Measurements from ENCODE around the gene KCNA10.
A peak's percentile ranks its signal among the peaks of the same experiment; 100 is the strongest.

DNA sequence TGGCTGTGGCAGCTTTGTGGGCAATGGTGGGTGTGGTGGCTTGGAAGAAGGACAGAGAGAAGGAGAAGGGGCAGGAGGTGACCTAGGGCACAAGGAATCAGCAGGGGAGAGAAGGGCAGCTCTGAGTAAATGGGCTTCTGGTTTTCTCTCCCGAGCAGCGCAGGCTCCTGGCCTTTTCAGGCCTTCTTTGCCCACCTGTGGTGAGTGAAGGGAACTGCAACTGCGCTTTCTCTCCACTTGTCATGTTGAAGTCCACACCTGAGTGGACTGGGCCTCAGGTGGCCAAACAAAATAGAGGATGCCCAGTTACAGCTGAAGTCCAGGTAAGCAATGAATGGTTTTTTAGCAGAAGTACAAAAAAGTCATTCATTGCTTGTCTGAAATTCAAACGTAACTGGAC, 29.4 kb upstream of the KCNA10 start:
- TF ChIP-seq POLR2AphosphoS5 (IDR thresholded peaks at IDR 0.05): no peak
- TF ChIP-seq, protein P1, sequence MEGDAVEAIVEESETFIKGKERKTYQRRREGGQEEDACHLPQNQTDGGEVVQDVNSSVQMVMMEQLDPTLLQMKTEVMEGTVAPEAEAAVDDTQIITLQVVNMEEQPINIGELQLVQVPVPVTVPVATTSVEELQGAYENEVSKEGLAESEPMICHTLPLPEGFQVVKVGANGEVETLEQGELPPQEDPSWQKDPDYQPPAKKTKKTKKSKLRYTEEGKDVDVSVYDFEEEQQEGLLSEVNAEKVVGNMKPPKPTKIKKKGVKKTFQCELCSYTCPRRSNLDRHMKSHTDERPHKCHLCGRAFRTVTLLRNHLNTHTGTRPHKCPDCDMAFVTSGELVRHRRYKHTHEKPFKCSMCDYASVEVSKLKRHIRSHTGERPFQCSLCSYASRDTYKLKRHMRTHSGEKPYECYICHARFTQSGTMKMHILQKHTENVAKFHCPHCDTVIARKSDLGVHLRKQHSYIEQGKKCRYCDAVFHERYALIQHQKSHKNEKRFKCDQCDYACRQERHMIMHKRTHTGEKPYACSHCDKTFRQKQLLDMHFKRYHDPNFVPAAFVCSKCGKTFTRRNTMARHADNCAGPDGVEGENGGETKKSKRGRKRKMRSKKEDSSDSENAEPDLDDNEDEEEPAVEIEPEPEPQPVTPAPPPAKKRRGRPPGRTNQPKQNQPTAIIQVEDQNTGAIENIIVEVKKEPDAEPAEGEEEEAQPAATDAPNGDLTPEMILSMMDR (IDR thresholded peaks at IDR 0.05): peak in 1 of 3 donors; percentile 35
